Neural cell (in vitro differentiated cells): ENCODE results near the gene OR4D9. TPM values are rescaled to one million over a fixed set of nuclear protein-coding genes. Genes with fewer than 3 reads are reported as not detected.
A peak's percentile ranks its signal among the peaks of the same experiment; 100 is the strongest.

Source experiments
- H2AFZ ChIP-seq: fragments of 200-600, 300-800 bp; sonication (generic), shearing (Covaris generic); 2 replicates; pipeline ENCODE4 v1.6.0; 2014; ENCODE audit warnings: low read depth, mild to moderate bottlenecking, antibody characterized with exemption, low read length, moderate library complexity
- H3F3A ChIP-seq: fragments of 200-600 bp; shearing (Covaris generic); 2 replicates; pipeline ENCODE4 v1.6.1; 2016; ENCODE audit warnings: mild to moderate bottlenecking, moderate library complexity, mixed read lengths, antibody characterized with exemption, low read length; ENCODE audit not compliant: insufficient read depth, poor library complexity, severe bottlenecking
- H3K27ac ChIP-seq: fragments of 200-600, 300-800 bp; sonication (generic), shearing (Covaris generic); 2 replicates; pipeline ENCODE4 v1.5.1; 2014; ENCODE audit warnings: mild to moderate bottlenecking, low read length, moderate library complexity
- H3K27me3 ChIP-seq: fragments of 300-800, 200-600 bp; sonication (generic), shearing (Covaris generic); 2 replicates; pipeline ENCODE4 v1.6.0; 2014; ENCODE audit warnings: mild to moderate bottlenecking, low read depth, low read length, moderate library complexity; ENCODE audit not compliant: insufficient read depth
- H3K36me3 ChIP-seq: fragments of 300-800, 200-600 bp; sonication (generic), shearing (Covaris generic); 2 replicates; pipeline ENCODE4 v1.5.1; 2014; ENCODE audit warnings: mild to moderate bottlenecking, antibody characterized with exemption, low read length, moderate library complexity; ENCODE audit not compliant: insufficient read depth
- H3K4me2 ChIP-seq: fragments of 300-800, 200-600 bp; sonication (generic), shearing (Covaris generic); 2 replicates; pipeline ENCODE4 v1.6.0; 2014; ENCODE audit warnings: mild to moderate bottlenecking, low read length
- H3K4me3 ChIP-seq: fragments of 300-800, 200-600 bp; sonication (generic), shearing (Covaris generic); 2 replicates; pipeline ENCODE4 v1.5.1; 2014; ENCODE audit warnings: mild to moderate bottlenecking, low read length, moderate library complexity
- H3K79me2 ChIP-seq: fragments of 200-600 bp; shearing (Covaris generic); replicated peaks from 2 replicates; pipeline ENCODE4 v1.6.0; 2014; ENCODE audit warnings: mild to moderate bottlenecking, low read length, moderate library complexity; ENCODE audit not compliant: insufficient read depth
- H3K9ac ChIP-seq: fragments of 300-800, 200-600 bp; sonication (generic), shearing (Covaris generic); 2 replicates; pipeline ENCODE4 v1.6.1; 2016; ENCODE audit warnings: mild to moderate bottlenecking, low read length, mixed read lengths
- H3K9me2 ChIP-seq: fragments of 200-600 bp; shearing (Covaris generic); 2 replicates; pipeline ENCODE4 v1.6.1; 2016; ENCODE audit warnings: mild to moderate bottlenecking, low read length, mixed read lengths; ENCODE audit not compliant: insufficient read depth
- H3K9me3 ChIP-seq: fragments of 200-600, 300-800 bp; sonication (generic), shearing (Covaris generic); 2 replicates; pipeline ENCODE4 v1.6.1; 2016; ENCODE audit warnings: mild to moderate bottlenecking, mixed run types, low read length, moderate library complexity, mixed read lengths
- H4K20me1 ChIP-seq: fragments of 200-600 bp; shearing (Covaris generic); 2 replicates; pipeline ENCODE4 v1.6.1; 2016; ENCODE audit warnings: mild to moderate bottlenecking, mixed run types; ENCODE audit not compliant: insufficient read depth
- CTCF ChIP-seq: fragments of 450-650 bp; IDR thresholded peaks from 2 replicates; pipeline ENCODE4 v1.5.1; 2014; ENCODE audit warnings: antibody characterized with exemption, mild to moderate bottlenecking, moderate library complexity; ENCODE audit not compliant: poor library complexity, severe bottlenecking
- EP300 ChIP-seq: fragments of 450-650 bp; conservative IDR thresholded peaks from 2 replicates; pipeline ENCODE4 v1.6.1; 2014; ENCODE audit warnings: antibody characterized with exemption, mild to moderate bottlenecking, moderate library complexity; ENCODE audit not compliant: poor library complexity, severe bottlenecking
- EZH2 ChIP-seq: fragments of 200-600, 300-800 bp; shearing (Covaris generic), sonication (generic); IDR thresholded peaks from 2 replicates; pipeline ENCODE4 v1.6.1; 2014; ENCODE audit warnings: antibody characterized with exemption, low read length, borderline replicate concordance, mild to moderate bottlenecking; ENCODE audit not compliant: insufficient read depth, poor library complexity, severe bottlenecking
- MXI1 ChIP-seq: fragments of 450-650 bp; conservative IDR thresholded peaks from 2 replicates; pipeline ENCODE4 v1.6.1; 2014; ENCODE audit warnings: antibody characterized with exemption, mild to moderate bottlenecking; ENCODE audit not compliant: poor library complexity, severe bottlenecking
- POLR2AphosphoS5 ChIP-seq: IDR thresholded peaks from 2 replicates; pipeline ENCODE4 v1.6.1; 2012
- RAD21 ChIP-seq: fragments of 450-650 bp; conservative IDR thresholded peaks from 2 replicates; pipeline ENCODE4 v1.6.1; 2014; ENCODE audit warnings: antibody characterized with exemption, mild to moderate bottlenecking, moderate library complexity
- REST ChIP-seq: IDR thresholded peaks from 2 replicates; pipeline ENCODE4 v1.6.1; 2012; ENCODE audit warnings: borderline replicate concordance
- SMC3 ChIP-seq: fragments of 450-650 bp; conservative IDR thresholded peaks from 2 replicates; pipeline ENCODE4 v1.6.1; 2014; ENCODE audit warnings: antibody characterized with exemption, mild to moderate bottlenecking, moderate library complexity; ENCODE audit not compliant: poor library complexity
- TAF1 ChIP-seq: IDR thresholded peaks from 2 replicates; pipeline ENCODE4 v1.6.1; 2012; ENCODE audit warnings: low read depth
- polyA plus RNA-seq: library from polyadenylated mRNA; depleted of rRNA; stranded (reverse); fragments of >200 nt; gene quantifications from 2 replicates; pipeline ENCODE4 v1.2.3, GENCODE V29; 2014

OR4D9 gene
- polyA plus RNA-seq, 1 donor from 2014 or later: not detected

DNA sequence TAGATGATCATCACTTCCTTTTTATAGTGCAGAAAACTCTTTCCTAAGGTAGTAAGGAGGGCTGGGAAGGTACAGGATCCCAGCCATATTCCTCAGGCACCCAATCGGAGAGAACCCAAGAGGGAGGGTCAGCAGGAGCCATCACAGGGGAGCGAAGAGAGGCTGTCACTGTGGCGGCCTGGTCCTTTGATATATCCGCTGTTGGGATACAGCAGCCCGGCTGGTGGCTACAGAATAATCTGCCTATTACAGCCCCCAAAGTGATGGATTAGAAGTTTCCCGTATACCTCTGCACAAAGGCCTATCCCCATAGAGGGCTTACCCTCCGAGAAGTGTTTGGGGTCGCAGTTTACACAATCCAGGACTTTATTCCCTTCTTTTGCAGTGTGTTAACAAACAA is 48.5 kb downstream of the OR4D9 start:
- H3K27ac ChIP-seq: no peak overlapping the region
- H3K4me2 ChIP-seq: no peak overlapping the region
- H3K36me3 ChIP-seq: no peaks in the 10 kb centered on the region
- H2AFZ ChIP-seq: no peak overlapping the region
- H3F3A ChIP-seq: peaks cover 5% of the 10 kb centered on the region
- no peaks in the 10 kb centered on the region for H3K9me3 ChIP-seq
- no peaks in the 10 kb centered on the region for H4K20me1 ChIP-seq
- no peak overlapping the region for H3K9ac ChIP-seq
- H3K79me2 ChIP-seq: no peaks in the 10 kb centered on the region
- no peaks in the 10 kb centered on the region for H3K27me3 ChIP-seq
- no peak for TF ChIP-seq CTCF
- no peak for TF ChIP-seq EP300
- TF ChIP-seq REST: no peak
- TF ChIP-seq POLR2AphosphoS5: no peak
- no peak for TF ChIP-seq RAD21
- TF ChIP-seq EZH2: no peak
- TF ChIP-seq SMC3: no peak
- H3K4me3 ChIP-seq: peak overlapping the region; percentile 98
- H3K9me2 ChIP-seq: no peaks in the 10 kb centered on the region

DNA sequence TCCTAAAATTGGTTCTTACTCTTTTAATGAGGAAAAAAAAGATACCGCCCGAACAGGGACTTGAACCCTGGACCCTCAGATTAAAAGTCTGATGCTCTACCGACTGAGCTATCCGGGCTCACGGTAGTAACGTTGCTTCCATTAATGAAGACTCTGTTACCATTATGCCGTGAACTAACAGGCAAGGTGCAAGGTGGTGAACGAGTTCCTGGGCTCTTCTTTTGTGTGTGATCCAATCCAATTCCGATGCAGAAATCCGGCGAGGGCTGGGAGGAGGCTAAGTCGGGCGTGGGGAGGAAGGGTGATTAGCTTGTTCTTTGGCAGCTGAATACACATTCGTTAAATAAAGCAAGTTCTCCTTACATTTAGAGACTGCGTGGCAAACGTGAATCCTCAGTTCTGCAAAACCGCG is 49.0 kb downstream of the OR4D9 start:
- TF ChIP-seq CTCF (no peak), POLR2AphosphoS5 (no peak), EP300 (no peak), SMC3 (no peak), REST (no peak), MXI1 (no peak), RAD21 (no peak), TAF1 (no peak), EZH2 (no peak)
- no peaks in the 10 kb centered on the region for H3K36me3 ChIP-seq
- no peaks in the 10 kb centered on the region for H4K20me1 ChIP-seq
- H3K27me3 ChIP-seq: no peaks in the 10 kb centered on the region
- H3K9me3 ChIP-seq: no peaks in the 10 kb centered on the region
- H3F3A ChIP-seq: peaks cover 5% of the 10 kb centered on the region
- peak overlapping the region; percentile 89 for H3K27ac ChIP-seq
- peak overlapping the region; percentile 98 for H2AFZ ChIP-seq
- H3K9ac ChIP-seq: peak overlapping the region; percentile 89
- H3K9me2 ChIP-seq: no peaks in the 10 kb centered on the region
- H3K79me2 ChIP-seq: no peaks in the 10 kb centered on the region
- H3K4me2 ChIP-seq: peak overlapping the region; percentile 66
- H3K4me3 ChIP-seq: peak overlapping the region; percentile 98
